Peyer's patch (tissue), 4 donors: ENCODE results near the gene GPER1. TPM values are rescaled to one million over a fixed set of nuclear protein-coding genes. Genes with fewer than 3 reads are reported as not detected.

Source experiments
- DNase-seq, 3 donors: peaks; one replicate each; pipeline ENCODE4 v3.0.0-alpha.2; 2017 to 2019
- H3K27ac ChIP-seq, 4 donors: fragments of 200-600 bp; sonication (generic); one replicate each; pipeline ENCODE4 v1.5.1; 2016 to 2019
- H3K27me3 ChIP-seq, 2 donors: fragments of 200-600 bp; sonication (generic); one replicate each; pipeline ENCODE4 v1.5.1; 2019
- H3K36me3 ChIP-seq, 3 donors: fragments of 200-600 bp; sonication (generic); one replicate each; pipeline ENCODE4 v1.5.1; 2016 to 2019
- H3K4me1 ChIP-seq, 4 donors: fragments of 200-600 bp; sonication (generic); one replicate each; pipeline ENCODE4 v1.5.1; 2016 to 2019
- H3K4me3 ChIP-seq, 4 donors: fragments of 200-600 bp; sonication (generic); 1 replicate in 3 of 4; 2 replicates in 1 of 4; pipeline ENCODE4 v1.5.1; 2016 to 2019; ENCODE audit warnings: mild to moderate bottlenecking in 1 of 4
- H3K9me3 ChIP-seq, 4 donors: fragments of 200-600 bp; sonication (generic); one replicate each; pipeline ENCODE4 v1.5.1; 2016 to 2019; ENCODE audit warnings: mild to moderate bottlenecking in 1 of 4
- POLR2A ChIP-seq, 2 donors: fragments of 450-650 bp; IDR thresholded peaks; one replicate each; pipeline ENCODE4 v1.5.1; 2017; ENCODE audit warnings: antibody characterized with exemption in 2 of 2, mild to moderate bottlenecking in 2 of 2, moderate library complexity in 2 of 2
- total RNA-seq, 4 donors: library from RNA; depleted of rRNA; stranded (reverse); fragments of >200 nt; gene quantifications; one replicate each; pipeline ENCODE4 v1.1.0, GENCODE V29; 2016
- TF ChIP-seq, protein P1 (sequence below), 6 experiments: fragments of 450-650 bp in 4 of 6; fragments of 200-600 bp in 2 of 6; sonication (generic) in 1 of 6; IDR thresholded peaks; one replicate each; pipeline ENCODE4 v1.5.1; 2017 to 2019; ENCODE audit warnings: antibody characterized with exemption in 6 of 6, mild to moderate bottlenecking in 3 of 6, moderate library complexity in 1 of 6

Gene GPER1
- total RNA-seq, 4 donors from 2014 or later, result 0.53 to 8.3 (median 2.1) TPM

DNA sequence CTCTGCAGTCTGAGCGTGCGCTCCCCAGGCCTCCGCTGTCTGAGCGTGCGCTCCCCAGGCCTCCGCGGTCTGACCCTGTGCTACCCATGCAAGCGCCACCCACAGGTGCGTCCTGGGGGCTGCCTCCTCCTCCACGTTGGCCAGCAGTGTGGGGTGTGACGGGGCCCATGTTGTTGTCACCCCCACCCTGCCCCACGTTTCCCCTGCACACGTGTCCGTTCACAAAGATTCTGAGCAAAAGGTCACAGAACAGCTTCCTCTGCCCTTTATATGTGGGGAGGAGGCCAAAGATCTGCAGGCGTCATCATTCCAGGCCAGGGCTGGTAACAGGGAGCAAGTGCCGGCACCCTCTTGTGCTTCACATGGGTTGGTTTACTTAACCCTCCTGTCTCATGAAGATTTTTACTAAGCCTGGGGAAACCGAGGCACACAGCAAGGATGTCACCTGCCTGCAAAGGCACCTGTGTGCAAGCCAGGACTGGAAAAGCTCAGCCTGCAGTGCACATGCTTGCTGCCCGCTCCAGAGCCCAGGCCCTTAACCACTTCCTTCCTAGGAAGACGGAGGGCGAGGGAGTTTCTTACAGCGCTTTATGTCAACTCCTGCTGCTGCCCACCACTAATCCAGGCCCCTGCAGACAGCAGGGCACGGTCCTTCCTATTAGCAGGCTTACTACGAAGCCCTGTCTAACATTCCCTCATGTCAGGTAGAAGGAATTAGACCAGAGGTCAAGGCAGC, 38.7 kb upstream of the GPER1 start:
- no peak for DNase-seq
- Histone ChIP-seq H3K27me3 (no peaks in the 10 kb centered on the region), H3K4me1 (peaks cover 0 to 62% (median 2%) of the 10 kb centered on the region in 4 donors), H3K36me3 (no peaks in the 10 kb centered on the region), H3K4me3 (no peak overlapping the region), H3K27ac (peak overlapping the region in 2 of 4 donors; percentile 2 to 5), H3K9me3 (no peaks in the 10 kb centered on the region)
- TF ChIP-seq POLR2A (IDR thresholded peaks at IDR 0.05), result no peak
- TF ChIP-seq, protein P1, sequence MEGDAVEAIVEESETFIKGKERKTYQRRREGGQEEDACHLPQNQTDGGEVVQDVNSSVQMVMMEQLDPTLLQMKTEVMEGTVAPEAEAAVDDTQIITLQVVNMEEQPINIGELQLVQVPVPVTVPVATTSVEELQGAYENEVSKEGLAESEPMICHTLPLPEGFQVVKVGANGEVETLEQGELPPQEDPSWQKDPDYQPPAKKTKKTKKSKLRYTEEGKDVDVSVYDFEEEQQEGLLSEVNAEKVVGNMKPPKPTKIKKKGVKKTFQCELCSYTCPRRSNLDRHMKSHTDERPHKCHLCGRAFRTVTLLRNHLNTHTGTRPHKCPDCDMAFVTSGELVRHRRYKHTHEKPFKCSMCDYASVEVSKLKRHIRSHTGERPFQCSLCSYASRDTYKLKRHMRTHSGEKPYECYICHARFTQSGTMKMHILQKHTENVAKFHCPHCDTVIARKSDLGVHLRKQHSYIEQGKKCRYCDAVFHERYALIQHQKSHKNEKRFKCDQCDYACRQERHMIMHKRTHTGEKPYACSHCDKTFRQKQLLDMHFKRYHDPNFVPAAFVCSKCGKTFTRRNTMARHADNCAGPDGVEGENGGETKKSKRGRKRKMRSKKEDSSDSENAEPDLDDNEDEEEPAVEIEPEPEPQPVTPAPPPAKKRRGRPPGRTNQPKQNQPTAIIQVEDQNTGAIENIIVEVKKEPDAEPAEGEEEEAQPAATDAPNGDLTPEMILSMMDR (IDR thresholded peaks at IDR 0.05), result no peak

DNA sequence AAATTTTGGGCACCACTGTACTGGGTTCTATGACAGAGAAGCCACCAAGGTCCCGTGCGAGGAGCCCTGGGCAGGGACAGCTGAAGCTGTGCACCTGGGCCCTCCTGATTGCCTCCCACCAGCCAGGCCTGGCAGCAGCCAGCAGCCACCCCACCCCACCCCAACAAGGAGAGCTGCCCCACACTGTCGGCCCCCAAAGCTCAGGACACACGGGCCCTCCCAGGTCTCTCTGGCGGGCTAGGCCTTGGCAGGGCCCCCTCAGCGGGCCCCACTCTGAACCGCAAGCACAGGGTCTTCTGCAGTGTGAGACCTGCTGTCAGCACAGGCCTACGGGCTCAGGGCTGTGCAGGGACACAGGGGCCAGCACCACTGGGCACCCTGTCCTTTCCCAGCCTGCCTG, 38.1 kb upstream of the GPER1 start:
- H3K9me3 ChIP-seq, result no peaks in the 10 kb centered on the region
- H3K4me3 ChIP-seq, result no peak overlapping the region
- no peaks in the 10 kb centered on the region for H3K36me3 ChIP-seq
- H3K4me1 ChIP-seq, result peaks cover 0 to 67% (median 4%) of the 10 kb centered on the region in 4 donors
- no peaks in the 10 kb centered on the region for H3K27me3 ChIP-seq
- peak overlapping the region in 1 of 4 donors; percentile 2 for H3K27ac ChIP-seq
- DNase-seq, result no peak
- TF ChIP-seq, protein P1 (IDR thresholded peaks at IDR 0.05), result no peak
- no peak for TF ChIP-seq POLR2A (IDR thresholded peaks at IDR 0.05)

DNA sequence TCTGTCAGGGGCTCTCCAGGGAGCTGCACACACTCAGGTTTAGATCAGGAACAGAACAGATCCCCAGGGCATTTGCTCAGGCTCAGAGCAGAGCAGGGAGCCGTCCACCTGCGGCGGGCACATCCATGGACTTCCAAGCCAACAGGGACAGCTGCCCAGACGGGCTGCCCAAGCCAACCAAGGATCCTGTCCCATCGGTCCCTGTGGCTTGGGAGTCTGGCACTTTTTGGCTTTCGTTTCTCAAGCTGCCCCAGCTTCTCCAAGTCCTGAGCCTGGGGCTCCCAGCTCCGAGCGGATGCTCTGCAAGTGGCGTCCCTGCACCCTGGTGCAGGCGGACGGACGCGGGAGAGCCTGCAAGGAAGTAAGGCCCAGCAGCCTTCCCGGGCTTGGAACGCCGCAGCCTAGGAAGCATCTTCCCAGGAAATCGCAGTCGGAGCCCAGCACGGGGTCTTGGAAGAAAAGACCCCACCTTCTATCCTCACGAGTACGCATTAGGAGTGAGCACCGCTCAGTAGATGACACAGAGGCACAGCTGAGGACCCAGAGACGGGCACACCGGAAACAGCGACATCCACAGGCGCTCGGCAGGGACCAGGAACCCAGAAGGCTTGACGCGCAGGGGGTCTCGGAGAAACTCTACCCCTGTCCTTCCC, 37.5 kb upstream of the GPER1 start:
- Histone ChIP-seq H3K4me3 (no peak overlapping the region), H3K27me3 (no peaks in the 10 kb centered on the region), H3K27ac (no peak overlapping the region), H3K4me1 (peaks cover 0 to 67% (median 4%) of the 10 kb centered on the region in 4 donors), H3K9me3 (no peaks in the 10 kb centered on the region), H3K36me3 (no peaks in the 10 kb centered on the region)
- no peak for DNase-seq
- TF ChIP-seq, protein P1 (IDR thresholded peaks at IDR 0.05), result no peak
- TF ChIP-seq POLR2A (IDR thresholded peaks at IDR 0.05), result no peak

DNA sequence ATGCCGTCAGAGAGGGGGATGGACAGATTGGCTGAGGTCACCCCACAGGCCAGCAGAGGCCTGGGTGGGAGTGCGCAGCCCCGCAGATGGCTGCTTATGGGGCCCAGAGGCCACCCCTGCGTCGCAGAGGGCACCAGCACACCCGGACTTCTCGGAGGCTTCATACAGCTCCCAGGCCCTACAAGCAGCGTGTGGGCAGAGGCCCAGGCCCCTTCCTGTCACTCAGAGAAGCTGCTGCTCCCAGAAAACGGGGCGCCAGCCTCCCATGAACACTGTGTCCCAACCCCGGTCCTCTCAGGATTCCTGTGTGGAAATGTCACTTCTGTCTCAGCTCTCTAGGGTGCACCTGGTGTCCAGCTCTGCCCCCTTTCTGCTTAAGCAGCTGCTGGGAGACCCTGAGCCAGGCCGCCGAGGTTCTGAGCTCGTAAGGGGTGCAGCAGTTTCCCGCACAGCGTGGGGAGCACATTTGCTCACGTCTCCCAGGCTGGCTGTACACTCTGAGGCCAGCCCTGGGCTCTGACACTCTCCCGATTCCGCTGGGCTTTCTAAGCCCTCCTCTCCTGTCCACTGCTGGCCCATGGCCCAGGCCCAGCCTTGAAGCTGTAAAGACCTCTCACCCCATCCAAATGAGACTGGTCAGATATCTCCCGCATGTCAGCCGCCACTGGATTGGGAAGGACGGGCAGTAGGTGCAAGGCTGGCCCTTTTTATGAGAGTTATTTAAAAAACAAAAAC, 36.8 kb upstream of the GPER1 start:
- no peaks in the 10 kb centered on the region for H3K36me3 ChIP-seq
- TF ChIP-seq, protein P1 (IDR thresholded peaks at IDR 0.05), result no peak
- TF ChIP-seq POLR2A (IDR thresholded peaks at IDR 0.05), result no peak
- H3K9me3 ChIP-seq, result no peaks in the 10 kb centered on the region
- no peaks in the 10 kb centered on the region for H3K27me3 ChIP-seq
- H3K27ac ChIP-seq, result peak overlapping the region in 1 of 4 donors; percentile 66
- H3K4me1 ChIP-seq, result peaks cover 0 to 67% (median 7%) of the 10 kb centered on the region in 4 donors
- DNase-seq, result no peak
- H3K4me3 ChIP-seq, result no peak overlapping the region

DNA sequence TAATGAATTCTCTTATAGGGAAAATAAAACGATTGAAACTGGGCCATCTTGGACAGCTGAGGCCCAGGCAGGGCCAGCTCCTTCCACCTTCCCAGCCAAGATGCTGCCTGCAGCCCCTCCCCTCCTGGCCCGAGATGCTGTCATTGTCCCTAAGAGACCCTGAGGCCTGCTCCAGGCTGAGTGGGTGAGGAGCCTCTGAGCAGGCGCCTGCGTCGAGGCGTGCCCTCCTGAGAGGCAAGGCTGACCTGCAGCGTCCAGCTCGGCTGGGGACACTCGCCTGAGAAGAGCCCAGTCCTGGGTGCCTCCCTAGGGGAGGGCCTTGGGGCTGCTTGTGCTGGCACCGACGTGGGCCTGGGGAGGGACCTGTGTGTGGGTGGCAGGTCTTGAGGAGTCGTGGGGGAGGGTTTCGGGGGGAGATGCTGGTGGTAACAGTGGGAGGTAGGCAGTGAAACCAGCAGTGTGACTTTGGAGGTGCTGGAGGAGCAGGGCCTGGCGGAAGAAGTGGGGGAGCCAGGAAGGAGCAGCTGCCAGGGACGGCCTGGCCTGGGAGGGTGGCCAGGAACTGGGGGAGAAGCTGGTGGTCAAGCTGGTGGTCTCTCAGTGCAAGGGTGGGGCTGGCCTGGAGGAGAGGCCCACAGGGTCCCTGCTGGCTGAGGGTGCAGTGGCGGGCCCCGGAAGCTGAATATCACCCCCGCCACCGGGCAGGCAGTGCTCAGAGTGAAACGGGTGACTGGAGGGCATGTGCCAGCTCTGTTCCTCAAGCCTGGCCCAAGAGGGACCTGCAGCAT, 35.7 kb upstream of the GPER1 start:
- Histone ChIP-seq H3K9me3 (no peaks in the 10 kb centered on the region), H3K27ac (peak overlapping the region; percentile 33 to 66 (median 54)), H3K36me3 (no peaks in the 10 kb centered on the region), H3K4me3 (no peak overlapping the region), H3K4me1 (peaks cover 0 to 57% (median 8%) of the 10 kb centered on the region in 4 donors), H3K27me3 (no peaks in the 10 kb centered on the region)
- TF ChIP-seq POLR2A (IDR thresholded peaks at IDR 0.05), result no peak
- TF ChIP-seq, protein P1 (IDR thresholded peaks at IDR 0.05), result no peak
- no peak for DNase-seq
